ENCODE measurements around the gene ZC3H15.
A peak's percentile ranks its signal among the peaks of the same experiment; 100 is the strongest.

Gene ZC3H15

DNA sequence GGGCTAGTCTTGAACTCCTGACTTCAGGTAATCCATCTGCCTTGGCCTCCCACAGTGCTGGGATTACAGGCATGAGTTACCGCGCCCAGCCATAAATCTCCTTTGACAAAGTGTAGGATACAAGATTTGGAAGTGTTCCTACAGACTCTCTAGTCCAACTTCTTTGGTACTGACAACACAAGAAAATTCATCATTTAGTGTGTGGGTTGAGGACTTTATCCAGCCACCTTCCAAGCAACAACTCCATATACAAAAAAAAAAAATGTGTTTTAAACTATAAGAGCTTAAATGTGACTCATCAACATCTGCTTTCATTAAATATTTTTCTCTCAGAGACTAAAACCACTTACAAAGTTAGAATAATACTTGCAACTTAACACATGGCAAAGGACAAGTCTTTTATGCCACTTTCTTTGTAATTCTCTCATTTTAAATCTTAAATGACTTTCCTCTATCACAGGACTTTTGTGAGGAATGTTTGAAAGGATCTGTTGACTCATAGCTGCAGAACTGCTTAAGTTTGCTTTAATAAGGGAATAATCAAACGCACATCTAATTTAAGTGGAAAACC lies 57.6 kb downstream of the ZC3H15 start:
- no peak for DNase-seq (ENCODE audit: low read depth)

DNA sequence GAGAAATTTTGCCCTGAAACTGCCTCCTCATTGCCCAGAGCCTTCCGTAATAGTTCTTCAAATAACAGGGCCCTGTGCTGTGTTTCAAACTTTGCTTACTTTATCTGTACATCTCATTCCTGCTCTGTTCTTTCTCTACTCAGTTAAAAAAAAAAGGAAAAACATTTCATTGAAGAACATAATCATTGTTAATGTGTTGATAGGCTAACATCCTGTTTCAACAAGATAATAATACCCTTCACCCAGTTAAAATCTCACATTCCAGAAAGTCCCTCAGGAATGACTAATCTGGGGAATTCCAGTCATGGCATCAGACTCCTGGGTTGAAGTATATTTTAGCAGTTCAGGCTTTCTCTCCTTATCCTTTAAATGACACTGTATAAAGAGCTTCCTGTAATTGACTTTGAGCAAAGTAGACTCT lies 58.2 kb downstream of the ZC3H15 start:
- peak; percentile 59 for DNase-seq (ENCODE audit: low read depth)

DNA sequence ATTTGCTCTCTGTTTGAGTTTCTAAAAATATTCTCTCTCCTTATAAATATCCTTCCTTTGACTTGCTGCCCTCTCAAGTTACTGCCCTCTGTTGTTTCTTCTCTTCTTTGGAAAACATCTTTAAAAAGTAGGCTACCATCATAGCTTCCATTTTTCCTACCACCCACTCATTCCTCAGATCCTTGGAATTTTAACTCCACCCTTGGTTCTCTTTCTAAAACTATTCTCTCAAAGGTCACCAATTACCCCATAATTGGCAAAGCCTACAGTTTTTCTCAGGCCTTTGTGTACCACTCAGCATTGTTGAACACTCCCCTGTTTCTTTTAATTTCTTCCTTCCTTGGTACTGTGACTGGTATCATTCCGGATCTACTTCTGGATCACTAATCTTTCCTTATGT lies 60.8 kb downstream of the ZC3H15 start:
- DNase-seq (ENCODE audit: low read depth) = no peak

DNA sequence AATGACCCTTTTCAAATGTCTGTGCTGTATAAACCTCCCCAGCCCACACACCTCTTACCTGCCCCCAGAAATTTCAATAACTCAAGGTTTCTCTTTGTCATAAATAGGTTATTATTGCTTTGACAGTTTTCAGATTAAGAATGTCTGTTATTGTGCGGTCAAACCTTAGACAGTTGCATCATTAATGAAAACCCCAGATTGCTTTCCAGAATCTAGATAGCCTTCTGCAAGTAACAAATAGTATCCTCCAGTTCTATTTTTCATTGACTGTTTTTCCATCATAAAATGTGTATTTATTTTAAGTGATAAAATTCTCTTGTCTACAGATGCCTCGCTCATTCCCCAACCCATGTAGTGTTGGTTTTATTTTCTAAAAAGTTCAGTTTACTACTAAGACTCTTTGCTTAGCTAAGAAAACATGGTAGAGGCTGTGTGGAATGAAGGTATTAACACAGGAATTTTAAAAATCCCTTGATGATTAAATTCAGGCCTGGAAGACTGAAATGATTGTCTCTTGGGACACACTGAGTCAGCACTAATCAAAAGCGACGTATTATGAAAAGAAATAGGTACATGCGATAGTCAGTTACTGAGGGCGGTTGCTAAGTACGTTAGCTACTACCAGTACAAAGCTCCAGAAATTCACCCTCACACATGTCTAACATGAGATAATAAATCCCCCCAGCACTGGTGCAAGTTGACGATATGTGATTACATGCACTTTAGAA lies 65.4 kb downstream of the ZC3H15 start:
- DNase-seq (ENCODE audit: low read depth) = no peak

DNA sequence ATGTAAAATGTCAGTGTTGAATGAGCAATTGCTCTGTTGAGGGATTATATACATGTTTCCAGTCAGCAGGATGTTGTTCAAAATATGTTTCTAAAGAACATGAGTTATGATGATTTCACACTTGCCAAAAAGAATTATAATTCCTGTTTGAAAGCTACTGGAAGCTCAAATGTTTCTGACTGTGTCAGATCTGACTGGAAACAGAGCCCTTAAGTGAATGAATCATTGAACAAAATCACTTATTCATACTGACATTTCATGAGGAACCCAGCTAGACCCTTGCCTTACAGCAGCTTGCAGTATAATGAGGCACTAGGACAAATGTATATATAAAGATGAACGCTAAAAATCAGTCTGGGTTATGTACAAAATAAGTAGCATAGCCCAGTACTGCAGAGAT lies 68.4 kb downstream of the ZC3H15 start:
- no peak for DNase-seq (ENCODE audit: low read depth)

DNA sequence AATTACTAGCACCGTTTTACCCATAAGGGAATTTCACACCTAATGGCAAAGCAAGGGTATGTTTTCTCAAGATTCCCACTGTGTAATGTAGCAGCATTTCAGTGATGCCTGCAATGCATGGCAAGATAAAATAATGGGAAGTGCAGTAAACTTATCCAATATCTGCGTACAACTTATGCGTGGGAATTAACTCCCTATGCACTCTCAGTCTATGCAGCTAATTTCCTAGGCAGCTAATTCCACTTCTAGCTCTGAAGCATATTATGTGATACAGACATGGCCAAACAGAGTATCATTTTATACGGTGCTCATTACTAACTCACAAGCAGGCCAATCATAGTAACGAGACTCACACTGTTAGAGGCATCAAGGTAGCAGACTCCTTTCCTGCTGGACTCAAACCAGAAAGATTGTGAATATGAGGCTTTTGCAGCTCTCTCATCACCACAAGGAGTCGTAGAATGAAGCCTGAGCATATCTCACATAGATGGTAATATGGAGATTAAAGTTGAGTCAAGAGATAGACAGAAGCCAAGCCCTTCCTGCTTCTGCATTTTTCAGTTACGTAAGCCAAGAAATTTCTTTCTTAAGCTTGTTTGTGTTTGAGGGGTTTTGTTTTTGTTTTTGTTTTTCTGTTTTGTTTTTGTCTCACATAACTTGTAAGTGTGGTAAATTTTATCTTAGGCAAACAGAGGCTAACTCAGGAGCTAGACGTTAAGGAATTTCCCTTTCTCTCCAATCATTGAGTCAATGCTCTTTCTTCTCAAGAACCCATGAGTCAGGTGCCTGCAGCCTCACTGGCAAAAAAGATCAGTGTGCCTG lies 69.0 kb downstream of the ZC3H15 start:
- no peak for DNase-seq (ENCODE audit: low read depth)

DNA sequence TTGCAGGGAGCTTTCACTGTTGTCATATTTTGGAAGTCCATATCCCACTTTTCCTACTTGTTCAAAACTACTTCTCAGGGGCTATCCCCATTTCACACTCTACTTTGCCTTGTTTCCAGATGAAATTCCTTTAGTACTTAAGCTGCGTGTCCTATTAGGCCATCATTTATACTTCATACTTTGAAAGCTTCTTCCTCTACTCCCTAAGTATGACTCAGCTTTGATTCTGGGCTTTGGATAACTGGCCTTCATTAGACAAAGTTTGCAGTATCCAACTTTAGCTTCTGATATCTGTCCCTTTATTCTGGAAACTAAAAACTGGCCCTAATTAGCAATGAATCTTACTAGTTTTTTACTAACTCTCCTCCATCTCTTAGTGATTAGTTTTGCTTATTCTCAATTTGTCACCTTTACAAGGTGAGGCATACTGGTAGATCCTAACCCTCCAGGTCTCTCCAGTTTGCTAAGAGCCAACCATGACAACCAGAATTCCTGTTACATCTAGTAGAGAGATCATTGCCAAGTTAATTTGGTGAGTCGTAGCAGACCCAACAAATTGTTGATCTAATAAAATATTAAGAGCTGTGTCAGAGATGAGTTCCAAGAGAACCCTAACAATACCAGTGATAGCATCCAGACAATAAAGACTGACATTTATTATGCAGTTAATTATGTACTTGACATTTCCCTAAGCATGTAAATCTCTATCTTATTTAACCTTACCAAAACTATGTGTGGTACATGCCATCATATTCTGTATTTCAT lies 72.6 kb downstream of the ZC3H15 start:
- no peak for DNase-seq (ENCODE audit: low read depth)

Measured in HS-27A (cell line).